DOHH2 (cell line): ENCODE results near the gene CPEB4.

ENCODE experiments used
- H3F3A ChIP-seq: fragments of 200-600 bp; sonication (generic), shearing (Covaris generic); 2 replicates; pipeline ENCODE4 v1.6.0; 2016; ENCODE audit warnings: antibody characterized with exemption, mild to moderate bottlenecking; ENCODE audit not compliant: control insufficient read depth, insufficient read depth
- H3K27ac ChIP-seq: fragments of 200-600 bp; sonication (generic); 2 replicates; pipeline ENCODE4 v1.5.1; 2014; ENCODE audit warnings: low read depth, mild to moderate bottlenecking, low read length, moderate library complexity
- H3K27me3 ChIP-seq: fragments of 200-600 bp; sonication (generic); 2 replicates; pipeline ENCODE4 v1.6.1; 2014; ENCODE audit warnings: mild to moderate bottlenecking, low read length, mixed read lengths; ENCODE audit not compliant: control insufficient read depth
- H3K36me3 ChIP-seq: fragments of 200-600 bp; sonication (generic); 2 replicates; pipeline ENCODE4 v1.6.1; 2014; ENCODE audit warnings: mild to moderate bottlenecking, low read length, moderate library complexity, mixed read lengths; ENCODE audit not compliant: control insufficient read depth
- H3K4me1 ChIP-seq: fragments of 200-600 bp; sonication (generic); 2 replicates; pipeline ENCODE4 v1.6.1; 2014; ENCODE audit warnings: mild to moderate bottlenecking, low read length, mixed read lengths; ENCODE audit not compliant: control insufficient read depth
- H3K4me2 ChIP-seq: fragments of 200-600 bp; sonication (generic); 2 replicates; pipeline ENCODE4 v1.6.0; 2014; ENCODE audit warnings: mild to moderate bottlenecking, low read length, moderate library complexity
- H3K4me3 ChIP-seq: fragments of 200-600 bp; sonication (generic); 2 replicates; pipeline ENCODE4 v1.5.1; 2014; ENCODE audit warnings: mild to moderate bottlenecking, low read length, mixed read lengths
- H3K79me2 ChIP-seq: fragments of 200-600 bp; sonication (generic); 2 replicates; pipeline ENCODE4 v1.6.1; 2014; ENCODE audit warnings: mild to moderate bottlenecking, low read length, mixed read lengths; ENCODE audit not compliant: control insufficient read depth
- H3K9me2 ChIP-seq: fragments of 200-600 bp; sonication (generic); replicated peaks from 2 replicates; pipeline ENCODE4 v1.6.1; 2014; ENCODE audit warnings: mild to moderate bottlenecking, low read length, mixed read lengths; ENCODE audit not compliant: control insufficient read depth
- H3K9me3 ChIP-seq: fragments of 200-600 bp; sonication (generic); 2 replicates; pipeline ENCODE4 v1.6.1; 2014; ENCODE audit warnings: antibody characterized with exemption, low read length, mixed read lengths; ENCODE audit not compliant: control insufficient read depth, insufficient read depth
- H4K20me1 ChIP-seq: fragments of 200-600 bp; sonication (generic); 2 replicates; pipeline ENCODE4 v1.6.0; 2014; ENCODE audit warnings: low read depth, mild to moderate bottlenecking, antibody characterized with exemption, low read length, moderate library complexity; ENCODE audit not compliant: control insufficient read depth, insufficient read depth
- CTCF ChIP-seq: fragments of 200-600 bp; sonication (generic); IDR thresholded peaks from one replicate; pipeline ENCODE4 v1.5.1; 2014; ENCODE audit warnings: antibody characterized with exemption, mild to moderate bottlenecking, low read depth, low read length; ENCODE audit not compliant: poor library complexity, severe bottlenecking
- EZH2phosphoT487 ChIP-seq: fragments of 200-600 bp; sonication (generic); IDR thresholded peaks from 2 replicates; pipeline ENCODE4 v1.6.1; 2017; ENCODE audit warnings: borderline replicate concordance, mild to moderate bottlenecking, antibody characterized with exemption, low read length, moderate library complexity, mixed read lengths

Gene CPEB4

GRCh38 chr5:173935396-173935795 lies 47.2 kb downstream of the CPEB4 start:
- Histone ChIP-seq H3K9me3 (no peaks in the 10 kb centered on the region), H3K4me1 (no peaks in the 10 kb centered on the region), H4K20me1 (no peaks in the 10 kb centered on the region), H3K27ac (no peak overlapping the region), H3K4me2 (no peak overlapping the region), H3K4me3 (no peak overlapping the region), H3K79me2 (no peaks in the 10 kb centered on the region), H3K9me2 (no peaks in the 10 kb centered on the region), H3K27me3 (no peaks in the 10 kb centered on the region), H3F3A (no peaks in the 10 kb centered on the region), H3K36me3 (no peaks in the 10 kb centered on the region)
- no peak for TF ChIP-seq EZH2phosphoT487
- no peak for TF ChIP-seq CTCF

GRCh38 chr5:173940269-173940668 lies 52.1 kb downstream of the CPEB4 start:
- TF ChIP-seq EZH2phosphoT487 (no peak), CTCF (no peak)
- H3K4me1 ChIP-seq = peaks cover 1% of the 10 kb centered on the region
- H4K20me1 ChIP-seq = no peaks in the 10 kb centered on the region
- no peak overlapping the region for H3K27ac ChIP-seq
- no peaks in the 10 kb centered on the region for H3F3A ChIP-seq
- no peak overlapping the region for H3K4me3 ChIP-seq
- H3K9me2 ChIP-seq = no peaks in the 10 kb centered on the region
- H3K27me3 ChIP-seq = no peaks in the 10 kb centered on the region
- no peaks in the 10 kb centered on the region for H3K79me2 ChIP-seq
- no peak overlapping the region for H3K4me2 ChIP-seq
- H3K9me3 ChIP-seq = no peaks in the 10 kb centered on the region
- peaks cover 5% of the 10 kb centered on the region; the same call in 1 of the 2 replicates for H3K36me3 ChIP-seq

GRCh38 chr5:173941102-173941501 lies 53.0 kb downstream of the CPEB4 start:
- no peak overlapping the region for H3K4me3 ChIP-seq
- no peaks in the 10 kb centered on the region for H3K9me3 ChIP-seq
- peaks cover 5% of the 10 kb centered on the region for H3K4me1 ChIP-seq
- H3K27me3 ChIP-seq = no peaks in the 10 kb centered on the region
- no peak overlapping the region for H3K27ac ChIP-seq
- TF ChIP-seq EZH2phosphoT487 (no peak), CTCF (no peak)
- H3K4me2 ChIP-seq = no peak overlapping the region
- H3F3A ChIP-seq = no peaks in the 10 kb centered on the region
- H3K9me2 ChIP-seq = no peaks in the 10 kb centered on the region
- no peaks in the 10 kb centered on the region for H3K79me2 ChIP-seq
- no peaks in the 10 kb centered on the region for H4K20me1 ChIP-seq
- peaks cover 5% of the 10 kb centered on the region; the same call in 1 of the 2 replicates for H3K36me3 ChIP-seq
